ENCODE data around the gene PEX5. TPM values are rescaled to one million over a fixed set of nuclear protein-coding genes. Genes with fewer than 3 reads are reported as not detected.

PEX5 gene
- total RNA-seq, 3 donors from 2014 or later, result 41.7 to 79.7 (median 62.6) TPM

GRCh38 chr12:7197841-7198240, 8.4 kb downstream of the PEX5 start:
- H3K27ac ChIP-seq, result no peak overlapping the region
- no peaks in the 10 kb centered on the region for H3K9me3 ChIP-seq
- H3K4me1 ChIP-seq, result no peaks in the 10 kb centered on the region
- no peak overlapping the region for H3K4me3 ChIP-seq
- TF ChIP-seq POLR2A (IDR thresholded peaks at IDR 0.05) (no peak), POLR2AphosphoS5 (IDR thresholded peaks at IDR 0.05) (no peak)
- TF ChIP-seq, protein P1, sequence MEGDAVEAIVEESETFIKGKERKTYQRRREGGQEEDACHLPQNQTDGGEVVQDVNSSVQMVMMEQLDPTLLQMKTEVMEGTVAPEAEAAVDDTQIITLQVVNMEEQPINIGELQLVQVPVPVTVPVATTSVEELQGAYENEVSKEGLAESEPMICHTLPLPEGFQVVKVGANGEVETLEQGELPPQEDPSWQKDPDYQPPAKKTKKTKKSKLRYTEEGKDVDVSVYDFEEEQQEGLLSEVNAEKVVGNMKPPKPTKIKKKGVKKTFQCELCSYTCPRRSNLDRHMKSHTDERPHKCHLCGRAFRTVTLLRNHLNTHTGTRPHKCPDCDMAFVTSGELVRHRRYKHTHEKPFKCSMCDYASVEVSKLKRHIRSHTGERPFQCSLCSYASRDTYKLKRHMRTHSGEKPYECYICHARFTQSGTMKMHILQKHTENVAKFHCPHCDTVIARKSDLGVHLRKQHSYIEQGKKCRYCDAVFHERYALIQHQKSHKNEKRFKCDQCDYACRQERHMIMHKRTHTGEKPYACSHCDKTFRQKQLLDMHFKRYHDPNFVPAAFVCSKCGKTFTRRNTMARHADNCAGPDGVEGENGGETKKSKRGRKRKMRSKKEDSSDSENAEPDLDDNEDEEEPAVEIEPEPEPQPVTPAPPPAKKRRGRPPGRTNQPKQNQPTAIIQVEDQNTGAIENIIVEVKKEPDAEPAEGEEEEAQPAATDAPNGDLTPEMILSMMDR (IDR thresholded peaks at IDR 0.05), result no peak
- intact Hi-C loops (cut with DNase I; ENCODE audit: low total_unique reads), result no loop called here
- DNase-seq (ENCODE audit: low spot score in 2 of 2), result no peak
- no peaks in the 10 kb centered on the region for H3K27me3 ChIP-seq
- no peaks in the 10 kb centered on the region for H3K36me3 ChIP-seq

DNA sequence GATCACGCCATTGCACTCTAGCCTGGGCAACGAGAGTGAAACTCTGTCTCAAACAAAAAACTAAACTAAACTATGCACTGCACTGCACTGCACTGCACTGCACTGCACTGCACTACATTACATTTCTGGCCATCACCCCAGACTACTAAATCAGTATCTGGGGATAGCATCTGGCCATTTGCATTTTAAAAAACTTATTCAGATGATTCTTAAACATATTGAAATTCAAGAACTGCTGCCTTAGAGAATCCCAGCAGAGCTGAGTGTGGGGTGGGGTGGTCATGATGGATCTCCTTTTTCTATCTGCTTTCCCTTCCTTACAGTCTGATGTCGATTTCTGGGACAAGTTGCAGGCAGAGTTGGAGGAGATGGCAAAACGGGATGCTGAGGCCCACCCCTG, 13.6 kb downstream of the PEX5 start:
- DNase-seq (ENCODE audit: low spot score in 2 of 2), result no peak
- Histone ChIP-seq H3K4me1 (no peaks in the 10 kb centered on the region), H3K36me3 (no peaks in the 10 kb centered on the region), H3K27me3 (no peaks in the 10 kb centered on the region), H3K4me3 (no peak overlapping the region), H3K9me3 (no peaks in the 10 kb centered on the region), H3K27ac (no peak overlapping the region)
- intact Hi-C loops (cut with DNase I; ENCODE audit: low total_unique reads), result no loop called here
- TF ChIP-seq POLR2AphosphoS5 (IDR thresholded peaks at IDR 0.05), result no peak
- TF ChIP-seq, protein P1 (IDR thresholded peaks at IDR 0.05), result no peak
- no peak for TF ChIP-seq POLR2A (IDR thresholded peaks at IDR 0.05)

GRCh38 chr12:7205091-7205490, 15.6 kb downstream of the PEX5 start:
- no peak for DNase-seq (ENCODE audit: low spot score in 2 of 2)
- no peak overlapping the region for H3K27ac ChIP-seq
- no peak overlapping the region for H3K4me3 ChIP-seq
- intact Hi-C loops (cut with DNase I; ENCODE audit: low total_unique reads), result no loop called here
- no peaks in the 10 kb centered on the region for H3K4me1 ChIP-seq
- TF ChIP-seq POLR2AphosphoS5 (IDR thresholded peaks at IDR 0.05) (no peak), POLR2A (IDR thresholded peaks at IDR 0.05) (no peak)
- TF ChIP-seq, protein P1 (IDR thresholded peaks at IDR 0.05), result no peak
- H3K27me3 ChIP-seq, result no peaks in the 10 kb centered on the region
- H3K9me3 ChIP-seq, result no peaks in the 10 kb centered on the region
- peaks cover 11% of the 10 kb centered on the region for H3K36me3 ChIP-seq

DNA sequence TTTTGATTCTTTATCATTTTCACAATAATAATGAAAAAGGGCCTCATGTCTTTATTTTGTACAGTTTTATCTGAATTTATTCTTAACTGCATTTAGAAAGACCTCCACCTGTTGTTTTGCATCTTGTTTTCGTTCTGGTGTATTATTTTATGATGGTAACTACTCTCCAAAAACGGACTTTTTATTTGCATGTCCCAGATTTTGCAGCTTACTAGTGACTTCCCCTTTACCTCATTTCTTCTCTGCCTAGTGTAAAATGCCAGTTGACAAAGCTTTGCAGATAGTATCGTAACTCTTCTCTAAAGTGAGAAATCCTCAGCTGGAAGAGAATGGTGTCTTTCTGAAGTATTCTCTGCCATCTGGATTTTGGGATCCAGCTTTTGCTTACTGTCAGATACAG, 17.2 kb downstream of the PEX5 start:
- no peaks in the 10 kb centered on the region for H3K27me3 ChIP-seq
- no peak overlapping the region for H3K4me3 ChIP-seq
- H3K4me1 ChIP-seq, result no peaks in the 10 kb centered on the region
- TF ChIP-seq POLR2A (IDR thresholded peaks at IDR 0.05) (no peak), POLR2AphosphoS5 (IDR thresholded peaks at IDR 0.05) (no peak)
- TF ChIP-seq, protein P1 (IDR thresholded peaks at IDR 0.05), result no peak
- peaks cover 13% of the 10 kb centered on the region for H3K36me3 ChIP-seq
- intact Hi-C loops (cut with DNase I; ENCODE audit: low total_unique reads), result no loop called here
- no peak overlapping the region for H3K27ac ChIP-seq
- H3K9me3 ChIP-seq, result no peaks in the 10 kb centered on the region
- DNase-seq (ENCODE audit: low spot score in 2 of 2), result no peak

- intact Hi-C loops (cut with DNase I; ENCODE audit: low total_unique reads), result no loop called here
- TF ChIP-seq POLR2A (IDR thresholded peaks at IDR 0.05) (no peak), POLR2AphosphoS5 (IDR thresholded peaks at IDR 0.05) (no peak)
- TF ChIP-seq, protein P1 (IDR thresholded peaks at IDR 0.05), result no peak
- no peaks in the 10 kb centered on the region for H3K9me3 ChIP-seq
- H3K4me3 ChIP-seq, result no peak overlapping the region
- peaks cover 13% of the 10 kb centered on the region for H3K36me3 ChIP-seq
- H3K4me1 ChIP-seq, result no peaks in the 10 kb centered on the region
- no peak overlapping the region for H3K27ac ChIP-seq
- no peak for DNase-seq (ENCODE audit: low spot score in 2 of 2)
- H3K27me3 ChIP-seq, result no peaks in the 10 kb centered on the region
These were observed 18.6 kb downstream of the PEX5 start for GRCh38 chr12:7207866-7208625.

Data from breast epithelium (tissue), 4 donors.